Stimulated activated CD4-positive, alpha-beta T cell treated with anti-CD3 and anti-CD28 coated beads, TNF-alpha, amount 100 ng/mL, for 1 hour (primary cell): Measurements from ENCODE around the gene EPHB3.

ENCODE experiments used
- DNase-seq, 3 donors: peaks; one replicate each; pipeline ENCODE4 v3.0.0-alpha.2; 2020; ENCODE audit warnings: low read depth in 3 of 3, low spot score in 1 of 3

The EPHB3 gene

GRCh38 chr3:184561061-184561912 is at the start of gene EPHB3:
EPHB3 (plus strand) TSS chr3:184561785; CDS start chr3:184562236, 451 bp downstream.
- peak; percentile 70 to 85 (median 73) for DNase-seq

DNA sequence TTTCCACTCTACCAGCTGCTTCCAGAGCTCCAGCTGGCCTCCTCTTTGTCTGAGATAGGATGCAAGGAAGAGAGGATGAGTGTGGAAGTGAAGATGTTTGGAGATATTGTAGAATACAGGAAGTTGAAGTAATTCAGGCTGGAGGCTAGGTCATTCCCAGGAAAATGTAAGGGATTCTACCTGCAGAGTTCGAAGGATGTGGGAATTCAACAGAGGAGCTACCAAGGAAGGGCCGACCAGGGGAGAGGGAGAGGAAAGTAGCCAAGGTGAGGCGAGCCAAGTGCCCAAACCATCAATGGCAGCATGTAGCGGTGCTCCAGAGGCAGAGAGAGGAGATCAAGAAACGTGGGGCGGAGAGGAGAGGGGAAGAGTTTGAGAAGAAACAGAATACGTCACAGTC is 49.0 kb upstream of the EPHB3 start:
- no peak for DNase-seq

DNA sequence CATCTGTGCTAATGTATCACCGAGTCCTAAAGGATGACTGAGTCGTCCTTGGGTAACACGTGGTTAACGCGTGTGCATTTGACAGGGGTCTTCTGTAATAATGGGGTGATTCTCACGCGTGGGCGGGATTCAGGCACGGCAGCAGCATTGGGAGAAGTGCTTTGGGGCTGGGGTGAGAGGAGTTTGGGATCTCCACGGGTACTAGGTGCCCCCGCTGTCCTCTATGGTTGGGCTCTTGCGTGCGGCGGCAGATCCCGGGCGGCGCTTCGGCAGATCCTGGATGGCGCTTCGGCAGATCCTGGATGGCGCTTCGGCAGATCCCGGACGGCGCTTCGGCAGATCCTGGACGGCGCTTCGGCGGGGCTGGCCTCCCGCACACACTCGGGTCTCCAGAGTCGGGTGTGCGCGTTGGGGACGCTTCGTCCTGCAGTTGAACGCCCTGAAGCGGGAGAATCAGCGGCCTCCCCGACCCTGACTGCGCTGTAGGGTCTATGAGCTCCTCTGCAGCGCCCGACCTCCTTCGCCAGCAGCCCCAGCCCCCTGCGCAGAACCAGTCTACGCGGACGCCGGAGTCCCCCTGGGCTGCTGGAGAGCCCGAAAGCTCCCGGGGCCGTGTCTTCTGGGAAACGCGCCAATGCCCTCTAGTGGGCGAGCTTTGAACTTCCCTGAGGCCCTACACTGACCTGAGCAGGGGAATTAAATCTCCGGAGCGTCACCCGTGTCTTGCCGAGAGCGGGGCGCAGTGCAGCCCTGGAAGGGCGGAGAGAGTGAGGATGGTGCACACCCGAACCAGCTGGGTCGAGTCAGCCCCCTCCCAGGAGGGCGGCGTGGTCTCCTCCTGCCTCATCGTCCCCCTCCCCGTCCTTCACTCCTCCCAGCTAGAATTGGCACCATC is 48.1 kb upstream of the EPHB3 start:
- peak; percentile 38 to 74 (median 57) for DNase-seq

DNA sequence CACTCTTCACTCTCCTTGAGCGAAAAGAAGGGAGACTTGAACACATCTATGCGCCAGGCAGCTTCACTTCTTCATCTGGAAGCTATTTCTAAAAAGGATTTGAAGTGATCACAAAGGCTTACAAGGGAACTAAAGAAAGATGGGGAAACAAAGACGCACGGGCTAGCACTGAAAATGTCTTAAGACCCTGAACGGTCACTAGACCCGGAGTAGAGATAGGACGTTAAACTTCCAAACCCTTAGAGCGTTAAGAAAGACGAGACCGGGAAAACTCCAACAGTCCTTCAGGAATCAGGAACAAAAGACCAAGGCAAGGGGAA is 47.5 kb upstream of the EPHB3 start:
- no peak for DNase-seq

- no peak for DNase-seq
These were observed 37.6 kb upstream of the EPHB3 start for GRCh38 chr3:184523825-184524615.

- no peak for DNase-seq
These were observed 36.6 kb upstream of the EPHB3 start for GRCh38 chr3:184524981-184525336.

GRCh38 chr3:184525337-184526087 is 36.1 kb upstream of the EPHB3 start:
- DNase-seq: no peak

DNA sequence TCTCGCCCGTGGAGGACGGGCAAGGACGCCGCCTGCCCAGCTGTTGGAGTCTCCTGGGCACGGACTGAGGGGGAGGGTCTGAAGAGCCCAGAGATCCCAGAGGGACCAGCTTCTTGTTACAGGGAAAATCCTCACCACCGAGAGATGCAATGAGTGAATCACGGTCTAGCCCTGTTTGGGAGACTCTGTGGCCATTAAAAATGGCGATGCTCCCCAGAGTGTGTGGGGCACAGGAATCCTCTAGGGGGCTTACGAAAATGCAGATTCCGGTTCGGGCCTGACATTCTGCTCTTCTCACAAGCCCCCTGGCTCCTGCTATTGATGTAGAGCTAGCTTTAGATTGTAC is 35.5 kb upstream of the EPHB3 start:
- no peak for DNase-seq

DNA sequence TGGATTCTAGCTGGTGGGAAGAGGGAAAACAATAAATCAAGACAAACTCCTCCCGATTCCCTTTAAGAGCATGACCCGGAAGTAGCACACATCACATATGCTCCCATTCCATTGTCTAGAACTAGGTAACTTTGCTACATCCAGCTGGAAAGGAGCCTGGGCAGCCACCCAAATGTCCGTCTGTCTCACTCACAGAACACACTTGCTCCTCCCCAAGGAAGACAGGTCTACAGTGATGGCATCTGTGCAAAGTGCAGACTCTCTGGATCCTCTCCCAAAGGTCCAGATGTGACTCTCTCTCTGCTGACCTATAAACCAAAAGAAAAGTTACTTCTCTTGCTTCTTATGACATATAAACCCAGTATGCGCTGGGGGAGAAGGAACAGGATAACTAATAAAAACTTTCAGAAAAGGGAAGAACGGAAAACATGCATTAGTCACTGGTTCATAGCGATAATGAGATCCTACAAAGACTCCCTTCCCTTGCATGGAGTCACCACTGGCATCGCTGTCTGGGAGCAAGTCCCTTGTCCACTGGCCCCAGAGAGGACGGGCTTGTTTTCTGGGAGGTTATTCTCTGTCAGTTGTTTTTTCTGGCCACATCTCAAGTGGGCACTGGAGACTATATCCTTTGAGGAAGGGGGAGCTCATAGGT is 29.8 kb upstream of the EPHB3 start:
- DNase-seq: no peak

DNA sequence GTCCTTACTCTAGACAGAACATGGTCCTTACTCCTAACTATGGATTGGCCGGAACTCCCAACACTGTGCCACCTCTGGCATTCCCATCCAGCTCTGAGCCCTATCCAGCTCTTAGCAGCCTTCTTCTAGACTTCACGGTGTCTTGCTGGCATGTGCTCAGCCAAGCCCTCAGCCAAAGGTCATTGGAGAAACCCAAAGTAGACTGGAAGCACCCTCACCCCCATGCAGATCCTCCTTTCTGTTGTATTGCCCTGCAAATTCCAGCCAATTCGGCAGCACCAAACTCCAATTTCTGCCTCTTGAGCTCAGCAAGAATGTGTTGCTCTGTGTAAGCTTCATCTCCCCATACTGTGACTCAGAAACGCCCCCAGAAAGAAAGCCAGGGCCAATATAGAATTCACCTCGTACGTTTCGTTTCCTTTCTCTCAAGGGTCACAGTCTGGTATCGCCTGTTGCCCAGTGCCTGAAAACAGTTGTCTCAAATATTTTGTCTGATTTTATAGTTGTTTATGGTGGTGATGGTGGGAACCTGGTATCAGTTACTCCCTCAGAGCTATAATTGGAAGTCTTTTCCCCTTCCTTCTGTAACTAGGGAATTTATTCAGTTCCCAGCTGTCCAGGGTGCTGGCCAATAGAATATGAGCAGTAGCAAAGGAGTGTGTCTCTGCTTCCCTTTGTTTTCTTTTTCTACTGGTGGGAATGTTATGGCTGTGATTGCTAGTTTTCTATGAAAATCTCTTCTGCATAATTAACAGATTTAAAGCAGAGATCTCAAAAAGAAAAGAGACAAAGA is 28.4 kb upstream of the EPHB3 start:
- no peak for DNase-seq

DNA sequence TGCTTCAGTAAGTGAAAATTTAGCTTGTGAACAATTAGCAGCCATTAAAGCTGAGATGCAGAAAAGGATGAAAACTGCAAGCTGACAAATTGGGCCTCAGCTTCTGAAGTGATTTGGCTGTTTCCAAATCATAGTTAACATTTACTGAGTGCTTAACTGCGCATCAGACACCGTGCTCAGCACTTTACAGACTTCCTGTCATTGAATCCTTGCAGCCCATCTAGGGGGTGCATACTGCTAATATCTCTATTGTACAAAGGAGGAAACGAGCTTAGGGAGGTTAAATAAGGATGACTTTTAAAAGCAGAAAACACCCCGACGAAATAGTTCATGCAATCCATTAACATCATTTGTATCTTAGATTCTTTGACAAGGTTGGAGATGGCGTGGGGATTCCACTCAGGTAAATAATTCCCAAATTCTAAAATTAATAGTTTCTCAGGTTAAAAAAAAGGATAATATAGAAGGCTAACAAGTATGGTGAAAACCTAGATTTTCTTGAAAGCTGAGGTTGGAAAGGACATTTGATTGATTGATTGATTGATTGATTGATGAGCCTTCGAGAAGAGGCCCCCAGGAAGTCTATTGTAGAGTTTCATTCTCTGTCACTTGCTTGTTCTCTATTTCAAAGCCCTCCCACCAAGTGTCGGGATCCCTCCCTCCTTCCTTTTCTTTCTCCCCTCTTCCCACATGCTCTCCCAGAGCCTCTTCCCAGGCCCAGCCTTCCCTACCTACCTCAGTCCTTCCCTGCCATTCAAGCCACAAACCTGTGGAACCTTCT is 23.5 kb upstream of the EPHB3 start:
- no peak for DNase-seq

GRCh38 chr3:184538666-184539431 is 22.7 kb upstream of the EPHB3 start:
- no peak for DNase-seq

GRCh38 chr3:184539801-184540435 is 21.7 kb upstream of the EPHB3 start:
- no peak for DNase-seq

DNA sequence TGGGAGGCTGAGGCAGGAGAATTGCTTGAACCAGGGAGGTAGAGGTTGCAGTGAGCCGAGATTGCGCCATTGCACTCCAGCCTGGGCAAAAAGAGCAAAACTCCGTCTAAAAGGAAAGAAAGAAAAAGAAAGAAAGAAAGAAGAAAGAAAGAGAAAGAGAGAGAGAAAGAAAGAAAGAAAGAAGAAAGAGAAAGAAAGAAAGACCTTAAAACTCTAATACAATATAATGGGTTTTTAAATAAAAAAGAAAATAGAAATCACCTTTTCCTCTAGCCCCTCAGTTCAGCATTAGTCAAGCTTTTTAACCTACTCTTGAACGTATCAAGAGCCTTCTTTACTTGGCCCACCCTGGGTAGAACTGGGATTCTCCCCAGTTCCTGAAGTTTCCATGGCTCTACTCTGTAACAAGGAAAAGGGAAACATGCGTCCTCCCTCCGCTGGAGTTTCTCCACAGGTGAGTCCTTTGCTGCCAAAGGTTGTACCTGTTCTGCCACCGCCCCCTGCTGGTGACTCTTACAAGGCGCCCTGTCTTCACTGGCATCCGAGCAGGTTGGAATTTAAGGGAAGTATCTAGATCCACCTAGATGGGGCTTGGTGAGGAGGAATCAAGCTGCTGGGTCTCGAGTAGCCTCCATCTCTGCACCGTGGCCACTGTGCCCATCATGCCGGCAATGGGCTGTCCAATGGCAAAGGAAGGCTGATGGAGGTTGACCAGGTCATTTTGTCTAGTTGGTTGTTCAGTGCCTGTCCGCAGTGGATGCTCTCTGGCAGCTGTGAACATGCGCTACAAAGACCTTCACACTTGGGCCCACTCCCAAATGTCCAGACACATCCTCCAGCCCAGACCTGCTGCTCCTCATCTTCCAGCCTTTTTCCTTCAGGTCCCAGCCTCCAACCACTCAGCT is 20.6 kb upstream of the EPHB3 start:
- peak in 2 of 3 donors; percentile 40 to 64 for DNase-seq

DNA sequence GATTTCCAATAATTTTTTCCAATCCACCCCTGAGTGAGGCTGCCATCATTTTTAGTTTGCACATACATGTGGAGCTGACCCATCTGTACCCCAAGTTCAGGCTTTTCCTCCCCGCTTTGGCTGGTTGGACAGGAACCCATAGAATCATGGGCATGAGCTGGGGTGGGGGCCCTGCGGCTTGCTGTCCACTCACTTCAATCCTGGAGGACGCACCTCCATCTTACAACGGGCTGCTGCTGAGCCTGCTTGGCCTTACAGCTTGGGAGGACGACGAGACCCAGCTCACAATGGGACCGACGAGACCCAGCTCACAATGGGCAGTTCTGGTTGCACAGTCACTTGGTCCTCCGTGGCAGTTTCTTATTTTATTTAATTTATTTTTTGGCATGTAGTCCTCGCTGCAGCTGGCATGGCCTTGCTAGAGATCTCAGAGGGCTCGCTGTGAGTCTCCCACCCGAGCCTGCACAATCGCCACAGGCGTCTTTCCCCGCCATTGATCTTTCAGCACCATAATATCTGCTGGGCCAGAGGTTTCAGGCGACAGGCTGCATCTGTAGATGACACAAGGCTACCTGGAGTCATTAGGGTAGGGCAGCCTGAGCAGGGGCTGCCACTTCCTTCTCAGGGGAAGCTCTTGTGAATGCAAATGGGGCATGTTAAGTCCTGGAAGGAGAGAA is 19.6 kb upstream of the EPHB3 start:
- DNase-seq: no peak

GRCh38 chr3:184542577-184542976 is 19.0 kb upstream of the EPHB3 start:
- no peak for DNase-seq
